HL-60/S4 treated with retinoic acid at 250 ng/mL for 4 days and 3 days (cell line): ENCODE data around the gene YIF1B.
"Not testable (repeated sequence)": the region's sequence is repeated elsewhere in the genome, so short reads cannot be mapped to it uniquely, and the experiment has no call there.

Source experiments
- in situ Hi-C: fragments of 300-500 bp; cut with MboI; formaldehyde crosslinking; loops from 2 replicates; pipeline ENCODE4 v1.7.0; 2022; ENCODE audit warnings: low sequenced_read_pairs

Gene YIF1B, protein sequence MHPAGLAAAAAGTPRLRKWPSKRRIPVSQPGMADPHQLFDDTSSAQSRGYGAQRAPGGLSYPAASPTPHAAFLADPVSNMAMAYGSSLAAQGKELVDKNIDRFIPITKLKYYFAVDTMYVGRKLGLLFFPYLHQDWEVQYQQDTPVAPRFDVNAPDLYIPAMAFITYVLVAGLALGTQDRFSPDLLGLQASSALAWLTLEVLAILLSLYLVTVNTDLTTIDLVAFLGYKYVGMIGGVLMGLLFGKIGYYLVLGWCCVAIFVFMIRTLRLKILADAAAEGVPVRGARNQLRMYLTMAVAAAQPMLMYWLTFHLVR

DNA sequence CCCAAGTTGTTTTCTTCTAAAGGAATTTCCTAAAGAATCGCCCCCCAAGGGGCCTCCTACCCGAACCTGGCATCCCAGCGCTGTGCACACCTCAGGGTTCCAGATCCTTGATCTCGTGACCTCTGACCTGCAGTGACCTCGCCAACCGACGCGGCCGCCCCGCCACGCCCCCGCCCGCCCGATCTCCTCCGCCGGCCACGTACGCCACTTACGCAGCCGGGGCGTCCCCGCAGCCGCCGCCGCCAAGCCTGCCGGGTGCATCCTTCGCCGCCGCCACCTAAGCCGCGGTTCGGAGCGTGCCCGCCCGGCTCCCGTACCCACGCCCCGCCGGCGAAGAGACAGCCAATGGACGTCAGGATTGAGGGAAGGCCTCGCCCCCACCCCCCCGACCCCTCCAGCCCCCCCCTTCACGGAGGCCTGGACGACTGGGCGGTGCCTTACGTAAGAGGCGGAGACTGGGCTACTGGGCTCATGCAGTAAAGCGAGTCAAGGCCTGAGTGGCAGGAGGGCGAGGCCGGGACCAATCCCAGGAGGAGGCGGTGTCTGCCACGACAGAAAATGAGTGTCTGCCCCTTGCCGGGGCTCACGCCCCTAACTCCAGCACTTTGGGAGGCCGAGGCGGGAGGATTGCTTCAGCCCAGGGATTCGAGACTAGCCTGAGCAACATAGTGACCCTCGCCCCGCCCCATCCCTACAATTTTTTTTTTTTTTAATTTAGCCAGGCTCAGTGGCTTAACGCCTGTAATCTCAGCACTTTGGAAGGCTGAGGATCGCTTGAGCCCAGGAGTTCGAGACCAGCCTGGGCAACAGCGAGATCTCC is at the start of gene YIF1B:
YIF1B (minus strand) TSS at position 291 of the 820 bp plus-strand sequence; CDS start at position 261, 30 bp downstream.
- in situ Hi-C loops: no loop called here

DNA sequence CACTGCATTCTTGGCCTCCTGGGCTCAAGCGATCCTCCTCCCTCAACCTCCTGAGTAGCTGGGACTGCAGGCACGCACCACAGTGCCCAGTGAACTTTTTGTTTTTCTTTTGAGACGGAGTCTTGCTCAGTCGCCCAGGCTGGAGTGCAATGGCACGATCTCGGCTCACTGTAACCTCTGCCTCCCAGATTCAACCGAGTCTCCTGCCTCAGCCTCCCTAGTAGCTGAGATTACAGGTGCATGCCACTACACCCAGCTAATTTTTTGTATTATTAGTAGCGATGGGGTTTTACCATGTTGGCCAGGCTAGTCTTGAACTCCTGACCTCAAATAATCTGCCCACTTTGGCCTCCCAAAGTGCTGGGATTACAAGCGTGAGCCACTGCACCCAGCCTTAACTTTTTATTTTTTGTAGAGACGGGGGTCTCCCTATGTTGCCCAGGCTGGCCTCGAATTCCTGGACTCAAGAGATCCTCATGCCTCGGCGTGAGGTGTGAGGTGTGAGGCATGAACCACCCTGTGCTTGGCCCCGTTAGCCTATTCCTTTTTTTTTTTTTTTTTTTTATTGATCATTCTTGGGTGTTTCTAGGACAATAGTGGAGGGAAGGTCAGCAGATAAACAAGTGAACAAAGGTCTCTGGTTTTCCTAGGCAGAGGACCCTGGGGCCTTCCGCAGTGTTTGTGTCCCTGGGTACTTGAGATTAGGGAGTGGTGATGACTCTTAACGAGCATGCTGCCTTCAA is 47.4 kb upstream of the YIF1B start:
- in situ Hi-C loops: not testable (repeated sequence)

DNA sequence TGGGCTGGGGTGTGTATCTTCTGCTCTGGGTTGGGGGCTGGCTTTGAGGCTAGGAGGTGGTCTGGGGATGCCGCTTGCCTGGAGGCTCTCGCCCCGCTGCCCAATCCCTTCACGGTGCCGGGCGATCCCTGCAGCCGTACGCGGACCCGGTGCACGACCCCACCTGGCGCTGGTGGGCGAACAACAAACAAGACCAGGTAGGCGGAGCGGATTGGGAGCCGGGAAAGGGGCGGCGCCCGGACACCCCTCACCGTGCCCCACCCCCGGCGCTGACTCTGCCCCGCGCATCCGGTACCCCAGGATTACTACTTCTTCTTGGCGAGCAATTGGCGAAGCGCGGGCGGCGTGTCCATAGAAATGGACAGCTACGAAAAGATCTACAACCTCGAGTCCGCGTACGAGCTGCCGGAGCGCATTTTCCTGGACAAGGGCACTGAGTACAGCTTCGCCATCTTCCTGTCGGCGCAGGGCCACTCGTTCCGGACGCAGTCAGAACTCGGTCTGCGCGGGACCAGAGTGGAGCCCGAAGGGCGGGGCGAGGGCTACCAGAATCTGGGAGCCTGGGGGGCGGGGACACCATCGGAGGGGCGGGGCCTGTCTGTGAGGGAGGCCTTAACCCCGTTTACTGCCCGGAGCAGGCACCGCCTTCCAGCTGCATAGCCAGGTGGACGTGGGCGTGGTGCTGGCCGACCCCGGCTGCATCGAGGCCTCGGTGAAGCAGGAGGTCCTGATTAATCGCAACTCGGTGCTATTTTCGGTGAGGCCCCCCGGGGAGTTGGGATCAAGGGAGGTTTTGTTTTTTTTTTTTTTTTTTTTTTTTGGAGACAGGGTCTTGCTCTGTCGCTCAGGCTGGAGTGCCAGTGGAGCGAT is 46.6 kb upstream of the YIF1B start:
- in situ Hi-C loops: no loop called here

DNA sequence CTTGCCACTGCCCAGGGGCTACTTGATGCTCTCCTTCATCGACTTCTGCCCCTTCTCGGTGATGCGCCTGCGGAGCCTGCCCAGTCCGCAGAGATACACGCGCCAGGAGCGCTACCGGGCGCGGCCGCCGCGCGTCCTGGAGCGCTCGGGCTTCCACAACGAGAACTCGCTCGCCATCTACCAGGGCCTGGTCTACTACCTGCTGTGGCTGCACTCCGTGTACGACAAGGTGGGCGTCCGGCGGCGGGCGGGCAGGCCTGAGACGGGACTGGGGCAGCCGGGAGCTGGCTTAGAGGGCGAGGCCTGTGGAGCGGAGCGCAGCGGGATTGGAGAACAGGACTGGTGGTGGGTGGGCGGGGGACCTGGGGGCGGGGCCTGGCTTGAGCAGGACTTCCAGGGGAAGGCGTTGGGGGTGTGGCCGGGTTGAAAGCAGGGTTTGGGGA is 45.9 kb upstream of the YIF1B start:
- in situ Hi-C loops: no loop called here

DNA sequence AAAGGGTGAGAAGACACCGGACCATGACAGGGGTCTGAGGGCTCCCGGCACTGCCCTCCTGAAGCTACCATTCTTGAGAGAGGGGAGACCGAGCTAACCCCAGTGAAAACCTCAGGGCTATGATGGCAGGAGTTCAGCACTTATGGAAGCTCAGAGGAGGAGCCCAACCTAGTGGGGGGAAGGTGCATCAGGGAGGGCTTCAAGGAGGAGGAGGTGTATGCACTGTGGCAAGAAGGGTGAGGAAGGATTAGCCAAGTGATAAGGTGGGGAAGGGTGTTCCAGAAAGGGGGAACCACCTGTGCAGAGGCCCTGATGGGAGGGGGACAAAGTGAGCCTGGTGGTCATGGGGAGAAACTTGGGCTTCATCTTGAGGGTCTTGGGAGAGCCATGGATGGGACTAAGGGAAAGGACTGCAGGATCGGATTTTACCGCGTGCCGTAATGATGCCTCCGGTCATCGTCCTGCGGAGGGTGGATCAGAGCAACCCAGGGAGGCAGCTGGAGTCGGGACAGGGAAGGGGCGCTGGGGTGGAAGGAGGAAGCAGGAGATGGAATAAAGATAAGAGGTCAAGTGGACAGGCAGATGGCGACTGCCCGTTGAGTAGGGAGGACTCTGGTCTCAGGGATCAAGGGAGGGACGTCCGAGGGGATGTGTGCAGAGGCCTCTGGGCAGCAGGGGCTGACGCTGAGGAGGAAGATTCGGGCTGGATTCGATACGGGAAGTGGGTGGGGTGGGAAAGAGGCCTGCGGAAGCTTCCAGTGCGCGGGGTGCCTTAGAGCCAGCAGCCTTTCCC is 45.3 kb upstream of the YIF1B start:
- in situ Hi-C loops: no loop called here

DNA sequence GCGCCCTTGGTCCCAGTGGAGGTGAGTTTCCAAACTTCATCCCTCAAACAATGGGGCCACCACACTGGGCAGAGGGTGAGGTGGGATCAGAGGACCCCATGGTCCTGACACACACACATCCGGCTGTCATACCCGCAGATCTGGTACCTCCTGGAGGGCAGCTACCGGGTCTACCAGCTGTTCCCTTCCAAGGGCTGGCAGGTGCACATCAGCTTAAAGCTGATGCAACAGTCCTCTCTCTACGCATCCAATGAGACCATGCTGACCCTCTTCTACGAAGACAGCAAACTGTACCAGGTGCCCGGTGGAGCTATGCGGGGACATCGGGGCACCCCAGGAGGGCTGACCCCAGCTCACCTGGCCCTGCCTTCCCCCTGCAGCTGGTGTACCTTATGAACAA is 44.6 kb upstream of the YIF1B start:
- in situ Hi-C loops: no loop called here

DNA sequence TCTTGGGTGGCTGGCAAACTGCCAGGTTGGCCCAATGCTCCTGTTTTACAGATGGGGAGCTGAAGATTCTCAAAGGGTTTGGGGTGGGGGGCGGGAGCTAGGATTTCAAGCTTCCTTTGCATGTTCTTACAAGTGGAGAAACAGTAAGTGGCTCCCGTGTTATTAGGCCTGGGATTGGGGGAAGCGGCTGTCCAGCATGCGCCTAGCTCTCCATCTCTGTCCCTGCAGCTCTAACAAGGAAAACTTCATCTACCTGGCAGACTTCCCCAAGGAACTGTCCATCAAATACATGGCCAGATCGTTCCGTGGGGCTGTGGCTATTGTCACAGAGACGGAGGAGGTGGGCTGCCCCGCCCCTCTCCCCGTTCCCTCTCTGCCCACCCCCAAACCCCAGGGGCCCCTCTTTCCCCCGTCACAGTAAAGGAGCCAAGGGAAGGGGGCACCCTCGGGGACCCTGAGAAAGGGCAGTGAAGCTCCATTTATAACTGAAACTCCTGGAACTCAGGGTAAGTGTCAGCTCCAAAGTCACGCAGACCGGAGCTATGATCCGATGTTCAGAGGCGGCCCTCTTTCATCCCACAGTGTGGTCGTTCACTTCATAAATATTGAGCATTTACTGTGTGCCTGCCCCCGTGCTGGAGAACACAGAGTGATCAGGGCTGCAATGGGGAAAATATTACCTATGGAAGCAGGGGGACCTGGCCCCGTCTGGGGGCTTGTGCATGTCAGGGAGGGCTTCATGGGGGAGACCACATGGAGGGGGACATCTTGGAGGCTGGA is 43.7 kb upstream of the YIF1B start:
- in situ Hi-C loops: no loop called here

DNA sequence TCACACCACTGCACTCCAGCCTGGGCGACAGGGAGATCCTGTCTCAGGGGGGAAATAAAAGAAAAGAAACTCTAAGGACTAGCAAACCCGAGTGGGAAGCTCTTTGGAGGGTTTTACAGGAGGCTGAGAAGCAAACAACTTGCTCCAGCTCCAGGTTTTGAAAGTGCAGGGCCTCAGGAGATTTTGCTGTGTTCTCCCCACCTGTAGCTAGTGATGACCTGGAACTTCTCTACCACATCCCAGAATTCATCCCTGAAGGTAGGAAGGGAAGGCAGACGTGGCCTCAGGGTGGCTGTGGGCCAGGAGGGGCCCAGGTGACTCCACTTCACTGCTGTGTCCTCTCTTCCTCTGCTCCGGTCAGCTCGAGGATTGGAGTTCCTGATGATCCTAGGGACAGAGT is 42.3 kb upstream of the YIF1B start:
- in situ Hi-C loops: no loop called here

DNA sequence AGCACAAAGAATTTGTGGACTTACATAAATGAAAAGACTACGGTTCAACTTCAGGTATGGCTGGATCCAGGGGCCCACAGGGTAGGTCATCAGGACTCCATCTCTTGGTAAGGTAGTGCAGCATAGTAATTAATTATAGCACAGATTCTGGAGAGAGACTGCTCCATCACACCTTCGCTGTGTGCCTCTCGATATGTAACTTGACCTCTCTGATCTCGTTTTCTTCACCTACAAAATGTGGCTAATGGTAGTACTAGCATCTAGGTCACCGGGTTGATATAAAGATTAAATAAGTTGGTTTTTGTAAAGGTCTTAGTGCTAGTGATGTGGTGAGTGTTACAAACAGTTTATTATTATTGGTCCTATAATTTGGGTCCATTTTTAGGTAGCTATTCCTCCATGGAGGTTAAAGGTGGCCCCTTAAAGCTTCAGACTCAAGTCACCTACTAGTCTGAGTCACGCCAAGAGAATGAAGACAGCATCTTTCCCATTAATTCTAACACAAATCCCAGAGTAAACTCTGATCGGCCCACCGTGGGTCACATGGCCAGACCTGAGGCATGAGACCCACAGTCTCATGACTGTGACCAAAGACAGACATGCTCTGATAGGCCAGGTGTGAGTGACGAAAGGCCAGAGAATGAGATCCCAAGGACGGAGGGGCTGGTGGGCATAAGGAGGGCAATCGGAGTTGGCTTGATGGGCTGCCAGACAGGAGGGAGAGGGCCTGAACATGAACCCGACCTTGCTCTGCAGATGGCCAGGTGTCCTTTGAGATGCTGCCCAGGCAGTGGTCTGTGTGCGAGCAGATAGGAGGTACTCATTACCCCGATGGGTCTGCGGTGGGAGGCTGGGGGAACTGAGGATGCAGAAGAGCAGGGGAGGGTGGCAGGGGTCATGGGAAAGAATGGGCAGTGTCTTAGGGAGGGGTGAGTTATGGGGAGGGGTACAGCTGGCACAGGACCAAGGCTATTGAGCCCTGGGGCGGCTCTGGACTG is 40.3 kb upstream of the YIF1B start:
- in situ Hi-C loops: no loop called here

DNA sequence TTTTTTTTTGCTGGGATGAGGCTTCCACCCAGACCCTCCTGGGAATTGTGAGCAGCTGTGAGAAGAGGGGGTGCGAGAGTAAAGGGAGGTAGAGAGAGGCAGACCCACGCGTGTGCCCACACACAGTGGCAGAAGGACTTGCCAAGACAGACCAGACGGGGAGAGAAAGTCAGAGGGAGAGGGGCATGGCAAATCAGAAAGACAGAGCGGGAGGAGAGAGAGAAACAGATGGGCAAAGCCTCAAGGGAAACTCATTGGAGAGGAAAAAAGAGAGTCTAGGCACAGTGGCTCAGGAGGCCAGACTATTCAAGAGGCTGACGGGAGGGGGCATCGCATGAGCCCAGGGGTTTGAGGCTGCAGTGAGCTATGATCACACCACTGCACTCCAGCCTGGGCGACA is 36.9 kb upstream of the YIF1B start:
- in situ Hi-C loops: no loop called here

DNA sequence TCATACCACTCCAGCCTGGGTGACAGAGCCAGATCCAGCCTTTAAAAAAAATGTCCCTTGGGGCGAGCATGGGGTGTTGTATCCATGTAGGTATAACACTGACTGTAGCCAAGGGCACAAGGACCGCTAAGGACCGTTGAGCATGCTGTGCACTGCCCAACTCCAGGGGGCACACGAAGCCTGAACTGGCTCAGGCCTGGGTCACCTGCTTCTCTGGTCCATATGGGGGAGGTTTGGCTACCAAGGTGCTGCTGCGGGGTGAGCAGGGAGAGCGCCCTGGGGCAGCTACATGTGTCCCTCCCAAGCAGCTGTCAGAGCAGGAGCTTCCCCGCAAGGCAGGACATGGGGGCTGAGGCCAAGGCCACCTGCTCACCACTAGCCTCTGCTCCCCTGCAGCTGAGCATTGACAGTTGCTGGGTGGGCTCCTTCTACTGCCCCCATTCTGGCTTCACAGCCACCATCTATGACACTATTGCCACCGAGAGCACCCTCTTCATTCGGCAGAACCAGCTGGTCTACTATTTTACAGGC is 36.2 kb upstream of the YIF1B start:
- in situ Hi-C loops: no loop called here

DNA sequence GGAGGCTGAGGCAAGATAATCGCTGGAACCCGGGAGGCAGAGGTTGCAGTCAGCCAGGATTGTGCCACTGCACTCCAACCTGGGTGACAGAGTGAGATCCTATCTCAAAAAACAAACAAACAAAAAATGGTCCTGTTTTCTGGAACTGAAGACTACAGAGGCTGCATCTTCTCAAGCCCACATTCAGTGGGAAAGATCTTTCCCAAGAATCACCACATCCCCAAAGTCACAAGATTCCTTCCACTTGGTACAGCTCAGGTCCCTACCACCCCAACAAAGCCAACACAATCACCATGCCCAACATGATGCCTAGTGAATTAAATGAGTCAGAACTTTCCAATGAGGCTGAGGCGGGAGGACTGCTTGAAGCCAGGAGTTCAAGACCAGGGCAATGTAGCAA is 35.1 kb upstream of the YIF1B start:
- in situ Hi-C loops: no loop called here

DNA sequence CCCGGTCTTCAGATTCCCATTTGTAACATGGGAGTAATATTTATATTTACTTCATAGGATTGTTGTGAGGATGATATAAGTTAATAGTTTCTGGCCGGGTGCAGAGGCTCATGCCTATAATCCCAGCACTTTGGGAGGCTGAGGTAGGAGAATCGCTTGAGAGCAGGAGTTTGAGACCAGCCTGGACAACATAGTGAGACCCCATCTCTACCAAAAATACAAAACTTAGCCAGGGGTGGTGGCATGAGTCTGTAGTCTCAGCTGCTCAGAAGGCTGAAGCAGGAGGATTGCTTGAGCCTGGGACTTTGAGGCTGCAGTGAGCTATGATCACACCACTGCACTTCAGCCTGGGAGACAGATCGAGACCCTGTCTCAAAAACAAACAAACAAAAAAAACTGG is 31.1 kb upstream of the YIF1B start:
- in situ Hi-C loops: loop anchor here (25.0 kb wide), 1 partner anchor 435 kb away; the partner anchor contains the start of genes SIPA1L3 and WDR87

DNA sequence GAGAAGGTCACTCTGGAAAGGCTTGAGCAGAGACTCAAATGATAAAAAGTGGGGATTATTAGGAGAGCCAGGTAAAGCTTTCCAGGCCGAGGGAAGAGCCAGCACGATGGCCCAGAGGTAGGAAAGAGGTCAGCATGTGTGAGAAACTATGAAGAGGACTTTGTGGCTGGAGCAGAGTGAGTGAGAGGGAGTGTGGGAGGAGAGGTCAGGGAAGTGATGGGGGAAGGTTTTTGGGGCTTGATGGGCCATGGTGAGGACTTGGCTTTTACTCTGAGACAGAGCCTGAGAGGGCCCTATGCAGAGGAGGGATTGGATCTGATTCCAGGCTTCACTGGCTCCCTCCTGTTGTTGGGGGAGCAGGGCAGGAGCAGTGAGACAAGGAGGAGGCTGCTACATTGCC is 25.2 kb upstream of the YIF1B start:
- in situ Hi-C loops: loop anchor here (25.0 kb wide), 1 partner anchor 429 kb away; the partner anchor contains the start of genes SIPA1L3 and WDR87

DNA sequence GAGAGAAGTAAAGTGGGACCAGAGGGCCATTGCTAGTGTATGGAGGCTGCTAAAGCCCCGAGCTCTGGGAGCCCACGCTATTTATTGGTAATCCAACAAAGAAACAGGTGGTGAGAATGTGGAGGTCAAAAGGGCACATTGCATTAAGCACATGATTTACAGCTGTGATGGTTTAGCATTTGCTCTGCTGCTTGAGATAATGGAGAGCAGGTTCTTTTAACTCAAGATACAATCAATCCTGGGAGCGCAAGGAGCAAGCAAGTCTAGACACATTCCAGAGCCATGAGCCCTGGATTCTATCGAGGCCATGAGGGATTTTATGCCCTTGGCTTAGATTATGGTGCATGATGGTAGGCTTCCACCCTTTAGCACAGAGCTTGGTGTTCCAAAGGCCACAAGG is 23.3 kb upstream of the YIF1B start:
- in situ Hi-C loops: loop anchor here (25.0 kb wide), 1 partner anchor 427 kb away; the partner anchor contains the start of genes SIPA1L3 and WDR87

DNA sequence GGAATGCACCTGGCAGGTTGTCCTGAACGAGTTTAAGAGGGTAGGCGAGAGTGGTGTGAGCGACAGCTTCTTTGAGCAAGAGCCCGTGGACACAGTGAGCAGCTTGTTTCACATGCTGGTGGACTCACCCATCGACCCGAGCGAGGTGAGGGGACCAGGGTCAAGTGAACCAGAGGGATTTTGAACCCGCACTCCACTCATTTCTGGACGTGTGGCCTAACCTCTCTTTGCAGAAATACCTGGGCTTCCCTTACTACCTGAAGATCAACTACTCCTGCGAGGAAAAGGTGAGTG is 21.6 kb upstream of the YIF1B start:
- in situ Hi-C loops: loop anchor here (25.0 kb wide), 1 partner anchor 425 kb away; the partner anchor contains the start of genes SIPA1L3 and WDR87

DNA sequence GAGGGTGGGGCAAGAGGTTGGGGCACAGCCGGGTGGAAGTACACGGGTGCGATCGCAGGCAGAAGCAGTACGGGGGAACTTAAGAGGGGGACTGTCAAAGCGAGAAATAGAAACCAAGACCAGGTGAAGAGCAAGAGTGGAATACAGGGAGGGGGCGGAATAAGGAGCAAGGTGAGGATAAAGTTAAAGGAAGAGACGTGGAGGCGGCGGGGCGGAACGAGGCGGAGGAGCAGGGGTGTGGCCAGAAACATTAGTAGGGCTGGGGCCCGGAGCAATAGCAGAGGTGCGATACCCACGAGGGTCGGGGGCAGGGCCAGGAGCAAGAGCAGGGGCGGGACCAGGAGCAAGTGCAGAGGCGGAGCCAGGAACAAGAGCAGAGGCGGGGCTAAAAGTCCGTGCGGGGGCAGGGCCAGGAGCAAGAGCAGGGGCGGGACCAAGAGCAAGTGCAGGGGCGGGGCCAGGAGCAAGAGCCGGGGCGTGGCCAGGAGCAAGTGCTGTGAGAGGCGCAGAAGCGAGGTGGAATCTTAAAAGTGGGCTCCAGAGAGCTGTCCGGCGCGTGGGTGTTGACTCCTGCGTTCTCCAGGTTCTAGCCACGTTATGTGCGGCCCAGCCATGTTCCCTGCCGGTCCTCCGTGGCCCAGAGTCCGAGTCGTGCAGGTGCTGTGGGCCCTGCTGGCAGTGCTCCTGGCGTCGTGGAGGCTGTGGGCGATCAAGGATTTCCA is 21.1 kb upstream of the YIF1B start:
- in situ Hi-C loops: loop anchor here (25.0 kb wide), 1 partner anchor 424 kb away; the partner anchor contains the start of genes SIPA1L3 and WDR87
